MM.1S (cell line): Measurements from ENCODE around the gene ZNF23.

Experiments
- DNase-seq: peaks from one replicate; pipeline ENCODE4 v3.0.0-alpha.2; 2015
- H2AFZ ChIP-seq: fragments of 300-600 bp; sonication (generic); 2 replicates; pipeline ENCODE4 v1.6.0; 2016; ENCODE audit warnings: antibody characterized with exemption, low read length
- H3F3A ChIP-seq: fragments of 300-600 bp; sonication (generic); 2 replicates; pipeline ENCODE4 v1.6.1; 2016; ENCODE audit warnings: mild to moderate bottlenecking, antibody characterized with exemption, low read length, moderate library complexity, mixed read lengths; ENCODE audit not compliant: insufficient read depth
- H3K27ac ChIP-seq: fragments of 300-600 bp; sonication (generic); 2 replicates; pipeline ENCODE4 v1.5.1; 2016; ENCODE audit warnings: mild to moderate bottlenecking, low read length
- H3K27me3 ChIP-seq: fragments of 300-600 bp; sonication (generic); replicated peaks from 2 replicates; pipeline ENCODE4 v1.6.0; 2016; ENCODE audit warnings: low read length; ENCODE audit not compliant: insufficient read depth
- H3K36me3 ChIP-seq: fragments of 300-600 bp; sonication (generic); replicated peaks from 2 replicates; pipeline ENCODE4 v1.6.1; 2016; ENCODE audit warnings: mild to moderate bottlenecking, low read length, mixed read lengths; ENCODE audit not compliant: insufficient read depth
- H3K4me1 ChIP-seq: fragments of 300-600 bp; sonication (generic); 2 replicates; pipeline ENCODE4 v1.6.1; 2016; ENCODE audit warnings: low read length, mixed read lengths
- H3K4me2 ChIP-seq: fragments of 300-600 bp; sonication (generic); 2 replicates; pipeline ENCODE4 v1.6.0; 2016; ENCODE audit warnings: low read depth, low read length
- H3K4me3 ChIP-seq: fragments of 300-600 bp; sonication (generic); 2 replicates; pipeline ENCODE4 v1.5.1; 2016; ENCODE audit warnings: low read length, mixed read lengths
- H3K79me2 ChIP-seq: fragments of 300-600 bp; sonication (generic); 2 replicates; pipeline ENCODE4 v1.6.1; 2016; ENCODE audit warnings: mixed run types, low read length, mixed read lengths
- H3K9ac ChIP-seq: fragments of 300-600 bp; sonication (generic); 2 replicates; pipeline ENCODE4 v1.6.1; 2016; ENCODE audit warnings: low read length, mixed read lengths
- H3K9me2 ChIP-seq: fragments of 300-600 bp; sonication (generic); replicated peaks from 2 replicates; pipeline ENCODE4 v1.6.1; 2016; ENCODE audit warnings: mild to moderate bottlenecking, low read length, mixed read lengths; ENCODE audit not compliant: insufficient read depth
- H3K9me3 ChIP-seq: fragments of 300-600 bp; sonication (generic); replicated peaks from 2 replicates; pipeline ENCODE4 v1.6.1; 2016; ENCODE audit warnings: mild to moderate bottlenecking, low read length, mixed read lengths; ENCODE audit not compliant: insufficient read depth
- H4K20me1 ChIP-seq: fragments of 300-600 bp; sonication (generic); 2 replicates; pipeline ENCODE4 v1.6.1; 2016; ENCODE audit warnings: mild to moderate bottlenecking, low read length, moderate library complexity, mixed read lengths; ENCODE audit not compliant: insufficient read depth
- EZH2 ChIP-seq: fragments of 300-600 bp; sonication (generic); optimal IDR thresholded peaks from 2 replicates; pipeline ENCODE3; 2017; ENCODE audit warnings: low read depth, mild to moderate bottlenecking, antibody characterized with exemption, low read length, mixed read lengths
- EZH2phosphoT487 ChIP-seq: fragments of 300-600 bp; sonication (generic); IDR thresholded peaks from 2 replicates; pipeline ENCODE4 v1.6.1; 2018; ENCODE audit warnings: antibody characterized with exemption, low read length
- TF ChIP-seq, protein P1 (sequence below): fragments of 300-600 bp; sonication (generic); IDR thresholded peaks from 2 replicates; pipeline ENCODE4 v1.5.1; 2016; ENCODE audit warnings: antibody characterized with exemption, low read length, mixed read lengths

ZNF23 gene

DNA sequence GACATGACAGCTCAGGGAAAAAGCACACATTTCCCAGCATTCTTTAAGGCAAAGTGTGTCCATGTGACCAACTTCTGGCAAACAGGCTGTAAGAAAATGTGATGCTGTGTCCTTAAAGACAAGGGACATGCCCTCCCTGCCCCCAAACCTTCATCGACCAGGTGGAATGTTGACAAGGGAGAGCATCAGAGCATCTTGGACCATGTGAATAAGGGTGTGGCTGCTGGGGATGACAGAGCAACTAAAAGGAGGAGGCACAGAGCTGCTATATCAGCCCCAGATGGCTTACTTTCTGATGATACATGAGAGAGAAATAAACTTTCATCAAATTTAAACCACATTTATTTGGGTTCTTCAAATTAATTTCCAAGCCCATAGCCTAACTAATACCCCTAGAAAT lies 2.2 kb upstream of the ZNF23 start:
- H3K9ac ChIP-seq, result no peak overlapping the region
- peaks cover 14% of the 10 kb centered on the region for H3K79me2 ChIP-seq
- H3F3A ChIP-seq, result no peaks in the 10 kb centered on the region
- no peaks in the 10 kb centered on the region for H3K36me3 ChIP-seq
- no peaks in the 10 kb centered on the region for H4K20me1 ChIP-seq
- H2AFZ ChIP-seq, result no peak overlapping the region
- H3K4me3 ChIP-seq, result no peak overlapping the region
- no peaks in the 10 kb centered on the region for H3K27me3 ChIP-seq
- no peaks in the 10 kb centered on the region for H3K4me1 ChIP-seq
- no peaks in the 10 kb centered on the region for H3K9me3 ChIP-seq
- no peak for TF ChIP-seq EZH2
- TF ChIP-seq EZH2phosphoT487, result no peak
- TF ChIP-seq, protein P1, sequence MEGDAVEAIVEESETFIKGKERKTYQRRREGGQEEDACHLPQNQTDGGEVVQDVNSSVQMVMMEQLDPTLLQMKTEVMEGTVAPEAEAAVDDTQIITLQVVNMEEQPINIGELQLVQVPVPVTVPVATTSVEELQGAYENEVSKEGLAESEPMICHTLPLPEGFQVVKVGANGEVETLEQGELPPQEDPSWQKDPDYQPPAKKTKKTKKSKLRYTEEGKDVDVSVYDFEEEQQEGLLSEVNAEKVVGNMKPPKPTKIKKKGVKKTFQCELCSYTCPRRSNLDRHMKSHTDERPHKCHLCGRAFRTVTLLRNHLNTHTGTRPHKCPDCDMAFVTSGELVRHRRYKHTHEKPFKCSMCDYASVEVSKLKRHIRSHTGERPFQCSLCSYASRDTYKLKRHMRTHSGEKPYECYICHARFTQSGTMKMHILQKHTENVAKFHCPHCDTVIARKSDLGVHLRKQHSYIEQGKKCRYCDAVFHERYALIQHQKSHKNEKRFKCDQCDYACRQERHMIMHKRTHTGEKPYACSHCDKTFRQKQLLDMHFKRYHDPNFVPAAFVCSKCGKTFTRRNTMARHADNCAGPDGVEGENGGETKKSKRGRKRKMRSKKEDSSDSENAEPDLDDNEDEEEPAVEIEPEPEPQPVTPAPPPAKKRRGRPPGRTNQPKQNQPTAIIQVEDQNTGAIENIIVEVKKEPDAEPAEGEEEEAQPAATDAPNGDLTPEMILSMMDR, result no peak
- H3K27ac ChIP-seq, result no peak overlapping the region
- no peak overlapping the region for H3K4me2 ChIP-seq
- no peaks in the 10 kb centered on the region for H3K9me2 ChIP-seq
- DNase-seq, result no peak

DNA sequence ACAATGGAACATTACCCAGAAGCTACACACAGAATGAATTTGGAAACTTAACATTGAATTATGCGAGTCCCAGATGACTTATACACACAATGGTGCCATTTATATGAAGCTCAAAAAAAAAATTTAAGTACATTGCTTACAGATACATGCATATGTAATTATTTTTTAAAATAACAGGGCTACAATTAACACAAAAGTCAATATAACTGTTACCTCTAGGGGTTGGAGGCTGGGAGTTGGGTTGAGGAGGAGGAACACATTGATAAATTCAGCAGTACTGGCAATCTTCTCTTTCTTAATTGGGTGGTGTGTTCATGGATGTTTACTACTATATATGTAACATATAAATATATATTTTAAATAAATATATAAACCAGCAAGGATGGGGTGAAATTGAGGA lies 1.1 kb downstream of the ZNF23 start:
- TF ChIP-seq EZH2phosphoT487 (no peak), EZH2 (no peak)
- TF ChIP-seq, protein P1, result no peak
- peak overlapping the region; percentile 97; the same call in 1 of the 2 replicates for H3K4me3 ChIP-seq
- no peaks in the 10 kb centered on the region for H3K9me3 ChIP-seq
- H2AFZ ChIP-seq, result no peak overlapping the region
- no peaks in the 10 kb centered on the region for H4K20me1 ChIP-seq
- no peak for DNase-seq
- no peaks in the 10 kb centered on the region for H3F3A ChIP-seq
- no peaks in the 10 kb centered on the region for H3K4me1 ChIP-seq
- peak overlapping the region; percentile 88; the same call in 1 of the 2 replicates for H3K4me2 ChIP-seq
- H3K36me3 ChIP-seq, result no peaks in the 10 kb centered on the region
- no peaks in the 10 kb centered on the region for H3K9me2 ChIP-seq
- H3K79me2 ChIP-seq, result peaks cover 14% of the 10 kb centered on the region
- no peak overlapping the region for H3K9ac ChIP-seq
- no peak overlapping the region for H3K27ac ChIP-seq
- H3K27me3 ChIP-seq, result no peaks in the 10 kb centered on the region

DNA sequence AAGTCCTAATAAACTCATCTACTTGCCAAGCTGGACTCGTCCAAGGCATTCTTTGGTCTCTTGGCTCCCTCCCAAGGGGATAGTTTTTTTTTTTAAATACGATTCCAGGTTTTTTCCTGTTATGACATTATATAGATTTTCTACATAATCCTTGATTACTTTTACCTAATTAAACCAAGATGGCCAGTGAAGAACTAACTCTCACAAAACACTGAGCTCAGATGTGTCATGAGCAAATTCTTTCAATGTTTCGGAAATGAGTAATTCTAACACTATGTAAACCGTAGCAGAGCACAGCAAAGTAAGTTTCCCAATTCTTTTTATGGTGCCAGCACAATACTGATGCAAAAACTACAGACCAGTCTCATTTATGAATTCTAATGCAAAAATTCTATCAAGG lies 1.8 kb downstream of the ZNF23 start:
- no peaks in the 10 kb centered on the region for H3K9me3 ChIP-seq
- no peaks in the 10 kb centered on the region for H3K36me3 ChIP-seq
- H4K20me1 ChIP-seq, result no peaks in the 10 kb centered on the region
- H3K4me3 ChIP-seq, result no peak overlapping the region
- no peaks in the 10 kb centered on the region for H3K27me3 ChIP-seq
- H2AFZ ChIP-seq, result no peak overlapping the region
- H3K27ac ChIP-seq, result no peak overlapping the region
- TF ChIP-seq EZH2 (no peak), EZH2phosphoT487 (no peak)
- TF ChIP-seq, protein P1, result no peak
- no peaks in the 10 kb centered on the region for H3F3A ChIP-seq
- peaks cover 14% of the 10 kb centered on the region for H3K79me2 ChIP-seq
- DNase-seq, result no peak
- no peaks in the 10 kb centered on the region for H3K9me2 ChIP-seq
- no peak overlapping the region for H3K4me2 ChIP-seq
- H3K4me1 ChIP-seq, result no peaks in the 10 kb centered on the region
- no peak overlapping the region for H3K9ac ChIP-seq
